ENCODE measurements around the gene FADS3. TPM values are rescaled to one million over a fixed set of nuclear protein-coding genes. Genes with fewer than 3 reads are reported as not detected.

FADS3 gene
- total and polyA plus RNA-seq, 9 of the 15 experiments (the other 6 are each of a cell fraction or from before 2014, with no cell fraction given): 0.97 to 148 (median 92.7) TPM

GRCh38 chr11:61838501-61838900, 52.8 kb downstream of the FADS3 start (continued):
- no peak for TF ChIP-seq SAFB2 (IDR thresholded peaks at IDR 0.05; ENCODE audit: borderline replicate concordance, low read depth, low read length, severe bottlenecking)

- in situ Hi-C loops (cut with MboI) (no loop called here), intact Hi-C loops (cut with micrococcal nuclease) (no loop called here)
- FAIRE-seq (no peak), DNase-seq (ENCODE audit: extremely low read depth in 1 of 4, low spot score in 3 of 4) (no peak), ATAC-seq (no peak)
- Histone ChIP-seq H2AFZ (ENCODE audit: low read depth, low read length) (peak overlapping the region; percentile 9; the same call in 1 of the 2 replicates), H3K4me1 (replicated peaks in 1 of 2; ENCODE audit: control insufficient read depth in 2 of 2, insufficient read depth in 2 of 2, low read length in 2 of 2) (peaks cover 75 to 81% of the 10 kb centered on the region in 2 experiments), H3K9ac (ENCODE audit: insufficient read depth in 1 of 2, low read depth in 2 of 2, low read length in 2 of 2) (peak overlapping the region; percentile 86 to 87), H3K27me3 (ENCODE audit: control insufficient read depth in 2 of 2, insufficient read depth in 2 of 2, low read length in 2 of 2) (no peaks in the 10 kb centered on the region), H3K4me3 (no peak overlapping the region), H3K4me2 (ENCODE audit: insufficient read depth, low read length) (no peak overlapping the region), H3K9me3 (replicated peaks; ENCODE audit: control insufficient read depth, insufficient read depth, low read depth, low read length) (no peaks in the 10 kb centered on the region), H4K20me1 (replicated peaks; ENCODE audit: control insufficient read depth, insufficient read depth, low read length) (no peaks in the 10 kb centered on the region), H3K36me3 (ENCODE audit: control insufficient read depth, insufficient read depth, low read length) (peaks cover 16% of the 10 kb centered on the region), H3K9me1 (ENCODE audit: control insufficient read depth, insufficient read depth, low read length) (peaks cover 15% of the 10 kb centered on the region), H3K27ac (ENCODE audit: extremely low read depth, low read depth, low read length) (peak overlapping the region; percentile 100), H3K79me2 (ENCODE audit: control insufficient read depth, insufficient read depth, low read length) (peaks cover 36% of the 10 kb centered on the region; the same call in 2 of the 3 replicates)
- CTCF ChIA-PET (ENCODE audit: low intra/inter-chr PET ratio): no interaction called here
- BruUV-seq (replicated peaks): no TSS peak
- WGBS (ENCODE audit: insufficient coverage, low coverage, missing lambda C conversion rate): 80% methylated on average over 13 of the region's 15 CpGs
- POLR2A ChIA-PET: interaction anchor here (1.0 kb wide), 1 partner anchor 287 kb away, joined by 4 read pairs; no protein-coding TSS in a partner anchor
- 0 out of 2 replicates have a peak, but pooled peaks have one; percentile 52 for TF ChIP-seq ERF (CRISPR knock-in tag; IDR thresholded peaks at IDR 0.05)
- peak; percentile 37; the same call in 1 of the 2 replicates for TF ChIP-seq ZNF592 (IDR thresholded peaks at IDR 0.05)
- TF ChIP-seq ZNF311 (CRISPR knock-in tag; IDR thresholded peaks at IDR 0.05): no peak
- TF ChIP-seq ZNF586 (CRISPR knock-in tag; conservative IDR thresholded peaks at IDR 0.05): 0 out of 2 replicates have a peak, but pooled peaks have one; percentile 26
- 0 out of 2 replicates have a peak, but pooled peaks have one; percentile 28 for TF ChIP-seq RBFOX2 (IDR thresholded peaks at IDR 0.05; ENCODE audit: low read depth, low read length)
These were observed 53.8 kb downstream of the FADS3 start for GRCh38 chr11:61837411-61838005.

Measured in K562 (cell line).